HG03045 (cell line): Measurements from ENCODE around the gene TANK.

ENCODE experiments used
- ATAC-seq: cut with Tn5 transposase; IDR thresholded peaks from one replicate; pipeline ENCODE4 v1.9.1; 2021; ENCODE audit warnings: mild to moderate bottlenecking, moderate library complexity; ENCODE audit not compliant: unreplicated experiment

TANK gene

GRCh38 chr2:161223139-161223732 is 63.0 kb downstream of the TANK start:
- ATAC-seq, result no peak

DNA sequence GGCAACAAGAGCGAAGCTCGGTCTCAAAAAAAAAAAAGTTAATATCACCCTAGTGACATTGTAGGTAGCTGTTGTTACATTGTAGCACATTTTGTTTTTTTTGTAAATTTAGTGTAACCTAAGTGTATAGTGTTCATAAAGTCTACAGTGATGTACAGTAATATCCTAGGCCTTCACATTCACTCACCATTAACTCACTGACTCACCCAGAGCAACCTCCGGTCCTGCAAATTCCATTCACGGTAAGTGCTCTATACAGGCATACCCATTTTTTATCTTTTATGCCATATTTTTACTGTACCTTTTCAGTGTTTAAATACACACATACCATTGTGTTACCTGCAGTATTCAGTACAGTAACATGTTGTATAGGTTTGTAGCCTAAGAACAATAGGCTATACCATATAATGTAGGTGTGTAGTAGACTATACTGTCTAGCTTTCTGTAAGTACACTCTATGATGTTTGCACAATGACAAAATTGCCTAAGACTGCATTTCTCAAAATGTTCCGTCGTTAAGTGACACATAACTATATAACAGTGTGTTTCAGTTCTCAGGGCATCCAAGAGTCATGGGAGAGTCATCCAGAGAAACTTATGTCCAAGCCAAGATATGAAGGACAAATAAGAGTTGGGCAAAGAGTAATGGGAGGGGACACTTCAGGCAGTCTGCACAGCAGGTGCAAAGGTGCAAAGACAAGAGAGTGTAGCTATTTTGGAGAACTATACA is 68.4 kb downstream of the TANK start:
- no peak for ATAC-seq

DNA sequence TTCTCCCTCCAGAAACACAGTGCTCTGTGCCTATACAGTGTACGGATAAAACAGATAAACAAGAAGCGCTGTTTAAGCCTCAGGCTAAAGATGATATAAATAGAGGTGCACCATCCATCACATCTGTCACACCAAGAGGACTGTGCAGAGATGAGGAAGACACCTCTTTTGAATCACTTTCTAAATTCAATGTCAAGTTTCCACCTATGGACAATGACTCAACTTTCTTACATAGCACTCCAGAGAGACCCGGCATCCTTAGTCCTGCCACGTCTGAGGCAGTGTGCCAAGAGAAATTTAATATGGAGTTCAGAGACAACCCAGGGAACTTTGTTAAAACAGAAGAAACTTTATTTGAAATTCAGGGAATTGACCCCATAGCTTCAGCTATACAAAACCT is 70.7 kb downstream of the TANK start:
- no peak for ATAC-seq

GRCh38 chr2:161232571-161232970 is 72.3 kb downstream of the TANK start:
- no peak for ATAC-seq

GRCh38 chr2:161233858-161234431 is 73.7 kb downstream of the TANK start:
- ATAC-seq, result peak; percentile 33

DNA sequence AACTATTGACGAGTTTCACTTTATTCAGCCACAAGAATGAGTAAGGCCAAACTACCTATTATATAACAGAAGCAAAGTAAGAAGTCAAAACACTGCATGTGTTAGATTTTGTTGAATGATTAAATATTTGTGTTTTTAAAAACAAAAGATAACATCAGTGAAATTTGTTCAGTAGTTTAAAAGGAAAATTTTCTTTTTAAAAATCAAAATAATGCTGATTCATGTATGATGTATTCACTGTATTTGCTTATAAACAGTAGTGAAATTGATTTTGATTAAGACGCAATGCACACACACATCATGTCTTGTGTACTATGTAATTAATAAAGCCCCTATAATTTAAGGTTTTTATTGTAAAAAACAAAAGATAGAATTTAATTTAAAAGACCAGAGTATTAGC is 74.4 kb downstream of the TANK start:
- ATAC-seq, result no peak

DNA sequence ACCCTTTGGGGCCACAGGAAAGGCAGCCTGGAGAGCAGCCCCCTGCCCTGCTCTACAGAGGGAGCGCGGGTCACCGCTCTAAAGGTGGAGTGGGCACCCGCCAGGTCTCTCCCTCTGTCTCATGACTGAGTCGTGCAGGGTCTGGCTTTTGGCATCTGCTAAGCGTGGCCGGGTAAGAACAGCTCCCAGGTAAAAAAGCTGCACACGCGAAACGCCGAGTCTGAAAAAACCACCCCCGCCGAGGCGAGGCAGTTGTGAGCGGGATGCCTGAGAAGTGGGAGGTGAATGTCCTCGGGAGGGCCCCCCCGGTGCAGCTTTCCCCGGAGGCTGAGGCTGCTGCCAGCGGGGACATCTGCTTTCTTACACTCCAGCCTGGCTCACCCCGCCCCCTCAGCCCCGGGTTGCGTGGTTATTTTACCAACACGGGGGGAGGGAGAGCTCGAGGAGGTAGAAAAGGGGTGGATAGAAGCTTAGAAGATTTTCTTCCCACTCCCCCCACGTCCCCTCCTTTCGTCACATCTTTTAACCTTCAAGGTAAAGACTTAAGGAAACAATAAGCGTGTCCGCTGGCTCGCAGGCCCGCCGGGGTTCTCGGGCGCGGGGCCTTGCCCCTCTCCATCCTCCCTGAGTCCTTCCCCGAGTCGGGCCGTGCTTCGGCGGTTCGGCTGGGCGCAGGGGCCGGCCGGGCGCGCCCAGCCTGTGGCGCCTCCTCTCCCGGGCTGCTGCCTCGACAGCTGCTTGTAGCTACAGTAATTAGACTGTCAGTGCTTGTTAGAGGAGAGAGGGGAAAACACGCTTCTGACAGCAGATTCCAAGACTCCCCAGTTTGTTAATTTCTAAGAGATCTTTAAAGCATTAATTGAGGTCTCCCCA is 77.4 kb downstream of the TANK start:
- ATAC-seq, result peak; percentile 55

GRCh38 chr2:161238265-161238559 is 78.0 kb downstream of the TANK start:
- no peak for ATAC-seq

DNA sequence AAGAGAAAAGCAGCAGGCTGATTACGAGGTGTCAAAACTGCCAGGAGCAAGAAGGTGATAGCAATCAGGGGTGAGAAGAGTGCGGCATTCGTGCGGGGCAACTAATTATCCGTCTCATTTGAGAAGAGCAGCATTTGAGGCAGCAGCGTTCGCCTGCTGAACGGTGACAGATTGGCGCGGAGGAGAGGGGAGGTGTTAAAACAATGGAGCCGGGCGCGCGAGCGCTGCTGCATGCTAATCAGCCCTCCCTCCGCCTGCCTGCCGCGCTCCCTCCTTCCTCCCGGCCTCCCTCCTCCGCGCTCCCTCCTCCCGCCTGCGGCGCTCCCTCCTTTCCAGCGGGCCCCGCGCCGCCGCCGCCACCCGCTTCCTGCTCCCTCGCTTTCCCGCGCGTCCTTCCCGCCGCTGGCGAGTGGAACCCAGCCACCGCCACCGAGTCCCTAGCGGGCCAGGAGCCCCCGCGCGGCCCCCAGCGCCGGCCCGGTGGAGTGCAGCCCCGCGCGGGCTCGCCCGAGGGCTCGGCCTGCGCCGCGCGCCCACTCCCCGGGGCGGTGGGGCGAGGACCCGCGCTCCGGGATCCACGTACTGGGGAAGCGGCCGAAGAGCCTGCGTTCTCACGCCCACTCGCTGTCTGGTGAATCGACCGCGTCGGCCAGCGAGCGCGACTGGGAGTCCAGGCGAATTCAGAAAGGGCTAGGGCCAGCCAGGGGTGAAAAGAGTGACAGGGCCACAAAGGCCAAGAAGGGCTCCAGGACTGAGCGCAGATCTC is 78.5 kb downstream of the TANK start:
- ATAC-seq, result peak; percentile 41

DNA sequence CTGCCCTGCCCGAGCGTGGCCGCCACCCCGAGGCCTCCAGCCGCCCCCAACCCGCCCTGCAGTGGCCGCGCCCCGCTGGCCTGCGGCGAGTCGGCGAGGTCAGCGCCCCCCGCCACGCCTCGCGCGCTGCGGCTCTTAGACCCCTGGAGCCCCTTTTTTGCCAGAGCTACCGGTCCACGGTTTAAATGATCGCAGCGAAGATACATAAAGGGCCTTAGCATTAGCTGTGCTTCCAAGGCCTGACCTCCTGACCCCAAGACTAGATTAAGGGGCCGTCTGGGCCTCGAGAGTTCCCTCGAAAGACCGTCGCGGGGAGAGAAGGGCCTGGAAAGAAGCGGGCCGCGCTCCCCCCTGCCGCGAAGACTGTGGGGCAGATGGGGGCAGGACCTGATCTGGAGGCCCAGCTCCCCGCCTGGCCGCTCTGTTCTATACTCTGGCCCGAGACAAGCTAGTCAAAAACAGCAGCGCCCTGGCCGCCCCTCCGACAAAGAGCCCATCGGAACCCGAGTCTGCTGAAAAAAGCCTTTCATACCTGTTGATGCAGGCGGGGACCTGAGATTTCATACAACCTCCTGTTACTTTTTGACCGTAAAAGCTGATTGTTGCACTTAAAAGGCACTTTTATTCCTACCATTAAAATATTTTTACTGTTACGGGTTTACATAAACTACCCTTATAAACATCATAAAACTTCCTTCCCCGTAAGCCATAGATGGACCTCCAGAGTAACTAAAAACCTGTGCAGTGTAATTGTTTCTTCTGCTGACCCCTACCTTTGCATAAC is 79.3 kb downstream of the TANK start:
- no peak for ATAC-seq

DNA sequence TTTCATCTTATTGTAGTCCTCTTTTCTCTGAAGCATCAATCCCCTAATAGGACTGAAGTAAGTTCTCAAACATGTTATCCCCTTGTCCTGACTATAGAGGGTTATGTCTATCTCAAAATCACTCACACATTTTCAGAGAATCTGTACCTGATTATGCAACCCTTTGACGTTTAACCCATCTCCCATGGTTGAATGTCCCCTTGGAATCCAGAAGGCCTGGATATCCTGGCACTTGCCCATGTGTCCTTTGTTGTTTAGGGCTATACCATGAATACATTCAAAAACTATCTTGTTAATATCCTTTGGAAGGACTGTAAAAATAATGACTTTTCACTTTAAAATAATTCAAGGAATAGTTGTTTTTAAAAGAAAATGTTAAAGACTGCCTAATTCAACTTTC is 81.7 kb downstream of the TANK start:
- no peak for ATAC-seq

- ATAC-seq, result no peak
Measured at GRCh38 chr2:161243312-161243711, 83.1 kb downstream of the TANK start.

- ATAC-seq, result no peak
Measured at GRCh38 chr2:161243905-161244304, 83.7 kb downstream of the TANK start.

DNA sequence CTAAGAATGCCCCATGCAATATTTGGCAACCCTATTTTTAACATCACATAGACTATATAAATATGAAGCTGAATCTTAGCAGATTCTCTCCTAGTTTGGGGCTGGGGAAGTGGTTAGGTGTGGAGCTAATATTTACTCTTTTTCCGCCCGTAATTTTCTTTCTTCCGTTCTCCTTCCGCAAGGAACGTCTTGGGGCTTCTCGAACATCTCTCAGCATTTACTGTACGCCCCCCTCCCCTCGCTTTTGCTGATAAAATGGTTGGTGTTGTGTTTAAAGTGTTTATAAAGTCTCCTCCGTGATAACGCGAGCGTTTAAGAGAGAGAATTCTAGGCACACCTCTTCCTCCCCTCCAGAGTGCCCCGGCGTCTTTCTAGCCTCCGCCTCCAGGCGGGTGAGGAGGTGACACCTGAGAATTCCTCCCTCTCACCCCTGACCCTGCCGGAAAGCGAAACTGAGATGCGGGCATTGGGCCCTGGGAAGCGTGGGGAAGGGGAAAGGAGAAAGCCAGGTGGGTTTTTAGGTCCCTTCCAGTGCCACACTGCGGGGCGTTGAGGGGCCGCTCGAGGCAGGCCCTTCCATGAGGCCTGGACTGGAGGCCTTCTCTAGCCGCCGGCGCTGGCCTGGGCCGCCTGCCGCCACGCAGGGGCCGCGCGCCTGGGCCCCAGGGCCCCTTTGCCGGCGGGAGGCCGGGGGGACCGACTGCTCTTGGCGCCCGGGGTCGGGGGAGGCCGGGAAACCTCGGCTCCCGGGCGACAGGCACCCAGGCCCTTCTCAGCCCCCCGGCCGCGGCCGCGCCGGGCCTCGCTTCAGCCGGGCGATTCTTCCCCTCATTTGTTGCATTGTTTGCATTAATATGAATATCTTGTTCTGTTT is 84.4 kb downstream of the TANK start:
- ATAC-seq, result peak; percentile 89

- no peak for ATAC-seq
Measured at GRCh38 chr2:161245261-161245553, 85.0 kb downstream of the TANK start.

GRCh38 chr2:161245671-161246070 is 85.4 kb downstream of the TANK start:
- ATAC-seq, result no peak

DNA sequence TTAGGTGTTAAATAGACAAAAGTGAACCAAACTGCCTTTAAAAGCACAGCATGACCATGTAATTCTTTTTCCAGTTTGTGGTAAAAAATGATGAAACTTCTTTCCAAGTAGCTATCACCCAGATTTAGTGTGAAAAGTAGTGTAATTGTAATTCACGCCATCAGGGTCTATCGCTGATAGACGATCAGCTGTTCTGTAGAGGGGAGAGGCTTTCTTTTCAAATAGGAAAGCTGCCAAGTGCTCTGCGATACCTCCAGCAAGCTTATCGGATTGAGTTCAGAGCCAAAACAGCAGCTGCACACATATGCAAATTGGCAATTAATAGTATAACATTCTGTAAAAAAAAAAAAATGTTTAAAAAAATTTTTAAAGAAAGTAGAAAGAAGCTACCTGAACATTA is 86.1 kb downstream of the TANK start:
- no peak for ATAC-seq

DNA sequence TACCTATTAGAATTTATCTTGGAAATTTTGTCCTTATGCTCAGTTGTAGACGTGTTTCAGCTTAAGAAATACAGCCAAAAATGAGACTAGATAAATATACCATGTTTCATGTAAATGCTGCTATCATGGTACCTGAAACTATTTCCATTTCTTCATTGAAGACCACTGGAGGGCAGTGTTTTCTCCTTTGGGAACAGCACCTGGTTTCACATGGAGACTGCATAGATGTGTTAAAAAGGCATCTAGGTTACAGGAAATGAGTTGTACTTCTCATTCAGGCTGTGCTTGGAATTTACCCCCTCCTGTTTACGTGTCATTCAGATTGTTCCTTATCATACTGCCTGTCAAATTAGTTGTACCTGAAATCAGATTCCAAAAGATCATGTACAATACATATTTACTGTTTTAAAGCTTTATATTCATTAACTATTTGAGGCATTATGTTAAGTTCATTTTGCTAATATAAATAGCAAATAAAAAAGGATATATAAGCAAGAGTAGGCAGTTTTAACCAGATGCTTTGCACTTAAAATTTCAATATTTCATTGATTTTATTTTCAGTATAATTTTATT is 90.7 kb downstream of the TANK start:
- peak; percentile 53 for ATAC-seq
